NCI-H510A treated with DMSO at 0.1 percent for 48 hours (cell line): ENCODE measurements around the gene SBF2.

Source experiments
- DNase-seq: peaks from one replicate; lab custom pipeline; 2025; lab: John Stamatoyannopoulos, UW

Gene SBF2

GRCh38 chr11:10293423-10294289 is at the start of gene SBF2:
Gene SBF2 (minus strand): TSS chr11:10294219. CDS start chr11:10294069, 150 bp downstream.
- peak; percentile 40 for DNase-seq

GRCh38 chr11:10338287-10338686 is 44.3 kb upstream of the SBF2 start:
- no peak for DNase-seq

DNA sequence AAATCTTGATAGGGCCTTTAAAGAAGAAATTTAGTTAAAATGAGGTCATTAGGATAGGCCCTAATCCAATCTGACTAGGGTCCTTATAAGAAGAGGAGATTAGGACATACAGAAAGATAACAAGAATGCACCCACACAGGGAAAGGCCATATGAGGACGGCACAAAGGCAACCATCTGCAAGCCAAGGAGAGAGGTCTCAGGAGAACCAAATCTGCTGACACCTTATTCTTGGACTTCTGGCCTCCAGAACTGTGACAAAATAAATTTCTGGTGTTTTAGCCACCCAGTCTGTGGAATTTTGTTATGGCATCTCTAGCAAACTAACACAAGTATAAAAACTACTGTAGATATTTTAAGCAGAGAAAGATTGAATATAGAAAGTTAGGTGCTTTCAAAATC is 39.5 kb upstream of the SBF2 start:
- DNase-seq, result no peak

DNA sequence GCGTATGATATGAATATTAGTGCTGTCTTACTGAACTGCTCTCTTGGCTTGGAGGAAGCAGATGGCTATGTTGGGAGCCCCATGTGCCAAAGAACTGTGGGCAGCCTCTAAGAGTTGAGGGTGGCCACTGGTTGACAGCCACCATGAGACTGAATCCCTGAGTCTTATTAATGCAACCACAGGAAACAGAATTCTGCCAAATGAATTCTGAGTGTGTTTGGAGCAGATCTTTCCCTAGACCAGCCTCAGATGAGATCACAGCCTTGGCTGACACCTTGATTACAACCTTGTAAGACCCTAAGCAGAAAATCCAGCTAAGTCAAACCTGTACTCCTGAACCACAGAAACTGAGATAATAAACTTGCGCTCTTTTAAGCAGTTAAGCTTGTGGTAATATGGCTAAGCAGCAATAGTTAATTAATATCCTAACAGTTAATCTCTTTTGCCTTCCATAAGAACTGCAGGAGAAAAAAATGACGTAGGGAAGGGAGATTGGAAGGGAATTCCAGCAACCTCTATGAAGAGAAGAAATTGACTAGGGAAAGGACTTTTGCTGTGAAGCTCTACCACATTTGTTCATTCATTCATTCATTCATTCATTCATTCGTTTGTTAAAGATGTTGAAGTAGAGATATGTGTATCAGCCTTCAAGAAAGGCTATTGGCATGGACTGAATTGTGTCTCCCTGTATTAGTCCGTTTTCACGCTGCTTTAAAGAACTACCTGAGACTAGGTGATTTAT is 37.7 kb upstream of the SBF2 start:
- DNase-seq, result no peak

DNA sequence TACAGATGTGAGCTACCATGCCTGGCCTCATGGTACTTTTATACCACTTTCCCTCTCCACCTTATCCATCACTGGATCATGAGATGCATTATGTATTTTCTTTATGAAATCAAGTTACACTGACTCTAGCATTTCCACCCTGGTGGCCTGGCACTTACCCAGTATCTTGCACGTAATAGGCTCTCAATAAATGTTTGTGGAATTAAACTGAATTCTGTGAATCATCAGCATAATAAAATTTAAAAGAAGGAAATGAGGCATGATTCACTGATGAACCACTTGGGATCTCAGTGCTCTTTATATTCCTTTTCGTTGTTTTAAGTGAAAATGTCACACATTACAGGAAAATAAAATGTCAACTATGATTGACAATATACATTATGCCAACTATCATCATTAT is 35.9 kb upstream of the SBF2 start:
- no peak for DNase-seq

DNA sequence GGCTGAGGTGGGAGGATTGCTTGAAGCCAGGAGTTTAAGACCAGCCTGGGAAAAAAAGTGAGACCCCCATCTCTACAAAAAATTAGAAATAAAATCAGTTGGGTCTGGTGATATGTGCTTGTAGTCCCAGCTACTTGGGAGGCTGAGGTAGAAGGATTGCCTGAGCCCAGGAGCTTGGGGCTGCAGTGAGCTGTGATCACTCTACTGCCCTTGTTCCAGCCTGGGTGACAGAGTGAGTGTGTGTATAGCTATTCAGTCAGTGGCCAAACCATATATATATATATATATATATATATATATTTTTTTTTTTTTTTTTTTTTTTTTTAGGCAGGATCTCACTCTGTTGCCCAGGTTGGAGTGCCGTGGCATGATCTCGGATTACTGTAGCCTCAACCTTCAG is 35.3 kb upstream of the SBF2 start:
- no peak for DNase-seq

DNA sequence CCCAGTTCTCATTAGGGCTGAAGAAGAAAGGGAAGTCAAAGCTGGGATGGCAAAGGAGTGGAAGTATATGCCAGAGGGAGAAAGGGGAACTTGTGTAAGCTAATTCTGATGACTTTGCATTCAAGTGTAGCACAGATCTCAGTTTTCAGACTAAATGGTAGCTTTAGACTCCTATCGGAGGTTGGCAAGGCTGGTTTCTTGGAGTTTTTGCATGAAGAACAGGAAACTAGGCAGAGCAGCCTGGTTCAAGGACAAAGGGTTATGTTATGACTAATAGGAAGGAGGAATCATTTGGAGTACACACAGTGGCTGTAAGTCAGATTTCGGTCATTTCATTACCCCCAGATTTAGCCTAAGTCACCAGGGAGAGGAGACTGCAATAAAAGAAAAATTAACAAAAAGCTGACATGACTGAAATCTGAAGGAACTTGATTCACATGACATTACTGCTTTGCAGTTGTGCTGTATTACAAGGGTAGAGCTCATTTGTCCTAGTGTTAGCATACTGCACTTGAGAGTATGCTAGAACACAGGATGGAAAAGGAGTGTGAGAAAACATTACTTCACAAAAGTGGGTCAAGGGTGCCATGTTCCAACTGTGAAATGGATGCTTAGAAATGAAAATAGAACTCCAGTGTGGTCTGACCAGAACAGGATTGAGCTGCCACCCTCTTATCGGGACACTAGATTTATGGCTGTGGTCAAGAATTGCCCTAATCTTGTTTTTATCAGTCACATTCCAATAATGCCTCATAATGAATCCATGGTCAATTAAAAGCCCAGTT is 34.5 kb upstream of the SBF2 start:
- no peak for DNase-seq

GRCh38 chr11:10327254-10327653 is 33.2 kb upstream of the SBF2 start:
- DNase-seq, result no peak

- DNase-seq, result no peak
Measured at GRCh38 chr11:10326012-10326964, 32.3 kb upstream of the SBF2 start.

DNA sequence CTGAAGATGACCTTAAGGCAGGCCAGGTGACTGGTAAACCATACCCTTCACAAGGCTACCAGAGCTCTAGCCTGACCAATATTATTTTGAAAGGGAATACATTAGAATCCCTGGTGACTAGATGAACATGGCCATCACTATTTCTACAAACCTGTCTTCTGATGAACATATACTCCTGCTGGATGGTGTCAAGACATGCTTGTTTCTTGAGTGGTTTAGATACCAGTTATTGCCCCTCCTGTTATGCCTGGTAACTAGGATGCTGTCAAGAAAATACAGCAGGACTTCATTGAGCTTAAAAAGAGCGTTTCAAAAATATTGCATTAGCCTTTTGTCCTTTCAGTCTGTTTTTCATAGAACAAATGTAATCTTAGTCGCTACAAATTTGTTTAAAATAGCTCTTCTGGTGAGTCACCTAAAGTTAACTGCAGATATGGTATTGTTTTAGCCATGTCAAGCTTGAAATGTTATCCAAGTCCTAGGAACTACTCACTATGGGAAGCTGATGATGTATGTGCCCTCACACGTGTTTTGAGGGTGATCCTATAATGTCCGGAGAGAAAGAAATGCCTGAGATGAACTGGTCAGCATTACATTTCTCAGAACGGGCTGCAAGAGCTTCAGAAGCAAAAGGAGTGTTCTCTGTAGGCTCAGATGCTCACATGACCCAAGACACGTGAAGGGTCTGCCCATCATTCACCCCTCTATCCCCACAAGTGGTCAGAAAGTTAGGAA is 31.4 kb upstream of the SBF2 start:
- DNase-seq, result no peak

DNA sequence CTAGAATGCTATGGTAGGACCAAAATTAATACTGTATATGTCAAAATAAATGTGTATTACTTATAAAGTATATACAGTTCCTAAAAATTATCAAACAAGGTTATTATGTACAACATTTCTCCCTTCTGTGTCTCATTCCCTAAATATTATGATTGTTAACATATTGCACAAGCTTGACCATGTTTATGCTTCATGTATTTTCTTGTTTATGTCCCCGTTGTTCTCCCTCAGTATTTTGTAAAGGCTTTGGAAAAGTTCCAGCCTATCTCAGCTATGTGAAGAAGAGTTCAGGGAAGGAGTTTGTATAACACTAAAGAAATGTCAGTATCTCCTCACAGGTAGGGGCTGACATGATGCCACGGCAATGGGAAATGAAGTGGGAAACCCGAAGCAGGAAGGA is 30.5 kb upstream of the SBF2 start:
- no peak for DNase-seq

DNA sequence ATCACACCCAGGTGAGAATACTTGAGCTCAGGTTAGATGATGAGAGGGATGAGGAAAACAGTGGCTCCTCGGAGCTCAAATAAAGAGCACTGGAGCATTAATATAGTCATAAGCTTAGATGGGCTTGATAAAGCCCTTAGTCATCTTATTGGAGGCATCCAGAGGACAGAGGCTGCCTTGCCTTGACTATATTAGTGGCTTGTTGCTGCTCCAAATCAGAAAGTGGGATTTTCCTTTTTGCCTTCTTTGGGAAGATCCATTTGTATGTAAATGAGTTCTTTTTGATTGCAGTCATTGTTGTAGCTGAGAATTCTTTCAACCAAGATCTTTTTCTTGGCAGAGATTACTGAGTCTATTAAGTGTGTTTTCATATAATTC is 29.8 kb upstream of the SBF2 start:
- no peak for DNase-seq

GRCh38 chr11:10322830-10323792 is 29.1 kb upstream of the SBF2 start:
- peak; percentile 37 for DNase-seq

DNA sequence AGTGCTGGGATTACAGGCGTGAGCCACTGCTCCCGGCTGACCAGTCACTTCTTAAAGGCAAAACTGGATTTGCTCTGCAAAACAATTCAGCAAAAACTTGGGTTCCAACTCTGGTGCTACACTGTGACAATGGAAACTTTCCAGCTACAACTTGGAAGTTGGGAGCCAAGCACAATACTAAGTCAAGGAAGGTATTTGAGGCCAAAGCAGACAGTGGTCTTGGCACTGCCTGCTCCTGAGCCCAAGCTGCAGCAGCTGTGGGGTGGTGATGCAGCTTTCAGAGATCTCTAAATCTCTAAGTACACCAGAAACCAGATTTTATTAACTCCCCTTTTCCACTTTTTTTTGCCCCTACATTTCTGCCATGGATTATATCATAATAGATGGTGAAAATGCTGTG is 28.4 kb upstream of the SBF2 start:
- DNase-seq, result no peak

GRCh38 chr11:10320736-10321465 is 26.9 kb upstream of the SBF2 start:
- DNase-seq, result no peak

DNA sequence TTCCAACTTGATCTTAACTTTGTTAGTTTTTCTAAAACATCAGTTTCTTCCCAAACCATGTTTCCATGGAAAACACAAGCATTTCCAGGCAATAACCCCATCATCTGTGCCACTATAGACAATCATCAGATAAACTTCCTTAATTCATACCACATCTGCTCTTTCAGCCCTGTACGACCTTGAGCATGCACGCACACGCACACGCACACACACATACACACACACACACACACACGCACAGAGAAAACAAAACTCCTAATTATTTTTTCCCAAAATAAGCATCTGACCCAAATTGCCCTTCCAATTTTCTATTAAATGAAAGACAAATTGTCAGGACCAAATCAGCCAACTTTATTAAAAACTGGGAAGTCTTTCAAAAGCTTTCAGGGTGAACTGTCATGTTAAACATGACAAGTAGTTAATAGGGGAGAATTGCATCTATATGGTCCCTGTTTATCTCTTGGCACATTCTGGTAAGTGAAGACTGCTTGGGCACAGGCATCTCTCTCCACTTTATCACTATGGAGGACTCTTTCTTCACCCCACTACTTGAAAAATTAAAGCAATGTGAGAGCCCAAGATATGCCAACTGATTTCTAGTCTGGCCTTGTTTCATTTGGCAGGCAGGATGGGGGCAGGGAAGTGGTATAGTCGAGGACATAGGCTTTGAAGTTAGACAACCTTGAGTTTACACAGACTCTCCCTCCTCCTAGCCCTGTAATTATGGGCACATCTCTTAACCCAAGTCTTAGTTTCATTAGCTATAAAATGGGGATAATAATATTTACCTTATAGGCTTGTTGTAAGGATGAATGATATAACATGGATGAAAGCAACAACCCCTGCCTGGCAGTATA is 25.9 kb upstream of the SBF2 start:
- no peak for DNase-seq

- DNase-seq, result peak; percentile 51
Measured at GRCh38 chr11:10318527-10318802, 24.4 kb upstream of the SBF2 start.
